Stimulated activated CD8-positive, alpha-beta memory T cell treated with anti-CD3 and anti-CD28 coated beads, Interleukin-2, amount 100 ng/mL, for 1 hour (primary cell): ENCODE results near the gene LAPTM5.

Experiments used
- DNase-seq, 2 donors: peaks; one replicate each; pipeline ENCODE4 v3.0.0-alpha.2; 2020; ENCODE audit warnings: low read depth in 2 of 2

LAPTM5 gene

GRCh38 chr1:30756206-30756544, 1.4 kb downstream of the LAPTM5 start:
- DNase-seq = no peak

GRCh38 chr1:30755746-30756145, 1.8 kb downstream of the LAPTM5 start:
- no peak for DNase-seq

GRCh38 chr1:30755334-30755733, 2.2 kb downstream of the LAPTM5 start:
- DNase-seq = no peak

- no peak for DNase-seq
Observed at GRCh38 chr1:30754684-30755171, 2.8 kb downstream of the LAPTM5 start.

- no peak for DNase-seq
Observed at GRCh38 chr1:30753660-30754123, 3.9 kb downstream of the LAPTM5 start.

GRCh38 chr1:30753118-30753517, 4.5 kb downstream of the LAPTM5 start:
- DNase-seq = no peak

- DNase-seq = no peak
Observed at GRCh38 chr1:30752651-30752908, 5.0 kb downstream of the LAPTM5 start.

GRCh38 chr1:30751830-30752650, 5.5 kb downstream of the LAPTM5 start:
- no peak for DNase-seq

- DNase-seq = no peak
Observed at GRCh38 chr1:30750731-30751291, 6.8 kb downstream of the LAPTM5 start.

- DNase-seq = peak in 1 of 2 donors; percentile 49
Observed at GRCh38 chr1:30749691-30750583, 7.6 kb downstream of the LAPTM5 start.

GRCh38 chr1:30748699-30749401, 8.7 kb downstream of the LAPTM5 start:
- DNase-seq = no peak

GRCh38 chr1:30748098-30748698, 9.4 kb downstream of the LAPTM5 start:
- no peak for DNase-seq

- no peak for DNase-seq
Observed at GRCh38 chr1:30747033-30748008, 10.3 kb downstream of the LAPTM5 start.

- no peak for DNase-seq
Observed at GRCh38 chr1:30746212-30747032, 11.2 kb downstream of the LAPTM5 start.

- no peak for DNase-seq
Observed at GRCh38 chr1:30745834-30746208, 11.8 kb downstream of the LAPTM5 start.

- DNase-seq = no peak
Observed at GRCh38 chr1:30745156-30745833, 12.3 kb downstream of the LAPTM5 start.

- DNase-seq = no peak
Observed at GRCh38 chr1:30744060-30744756, 13.4 kb downstream of the LAPTM5 start.

GRCh38 chr1:30743584-30744059, 14.0 kb downstream of the LAPTM5 start:
- DNase-seq = peak; percentile 31 to 53
